ENCODE data around the gene OPCML. TPM values are rescaled to one million over a fixed set of nuclear protein-coding genes. Genes with fewer than 3 reads are reported as not detected.

The OPCML gene
- total RNA-seq, 1 donor from 2014 or later: not detected

DNA sequence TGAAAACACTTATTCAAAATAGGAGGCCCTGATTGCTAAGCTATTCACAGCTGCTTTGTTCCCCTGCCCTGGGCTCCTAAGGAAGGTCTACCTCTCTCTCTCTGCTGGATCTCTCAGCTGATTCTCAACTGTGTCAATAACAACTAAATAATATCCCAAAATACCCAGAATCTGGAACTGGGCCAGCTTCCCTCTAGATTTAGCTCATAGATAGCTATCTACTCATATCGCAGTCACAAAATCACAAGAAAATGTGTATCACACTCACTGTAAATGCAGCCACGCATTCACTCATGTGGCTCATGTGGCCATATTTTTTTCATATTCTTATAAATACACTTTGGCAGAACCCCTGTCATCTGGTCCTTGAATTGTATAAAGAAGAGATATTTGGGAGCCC, 555.1 kb downstream of the OPCML start:
- ATAC-seq (ENCODE audit: low read depth) (no peak), DNase-seq (no peak)
- ChIA-PET CTCF (interaction anchor here (1.0 kb wide), 1 partner anchor 13 kb away, joined by 3 read pairs; no protein-coding TSS in a partner anchor), POLR2A (no interaction called here)
- TF ChIP-seq, protein P1, sequence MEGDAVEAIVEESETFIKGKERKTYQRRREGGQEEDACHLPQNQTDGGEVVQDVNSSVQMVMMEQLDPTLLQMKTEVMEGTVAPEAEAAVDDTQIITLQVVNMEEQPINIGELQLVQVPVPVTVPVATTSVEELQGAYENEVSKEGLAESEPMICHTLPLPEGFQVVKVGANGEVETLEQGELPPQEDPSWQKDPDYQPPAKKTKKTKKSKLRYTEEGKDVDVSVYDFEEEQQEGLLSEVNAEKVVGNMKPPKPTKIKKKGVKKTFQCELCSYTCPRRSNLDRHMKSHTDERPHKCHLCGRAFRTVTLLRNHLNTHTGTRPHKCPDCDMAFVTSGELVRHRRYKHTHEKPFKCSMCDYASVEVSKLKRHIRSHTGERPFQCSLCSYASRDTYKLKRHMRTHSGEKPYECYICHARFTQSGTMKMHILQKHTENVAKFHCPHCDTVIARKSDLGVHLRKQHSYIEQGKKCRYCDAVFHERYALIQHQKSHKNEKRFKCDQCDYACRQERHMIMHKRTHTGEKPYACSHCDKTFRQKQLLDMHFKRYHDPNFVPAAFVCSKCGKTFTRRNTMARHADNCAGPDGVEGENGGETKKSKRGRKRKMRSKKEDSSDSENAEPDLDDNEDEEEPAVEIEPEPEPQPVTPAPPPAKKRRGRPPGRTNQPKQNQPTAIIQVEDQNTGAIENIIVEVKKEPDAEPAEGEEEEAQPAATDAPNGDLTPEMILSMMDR (IDR thresholded peaks at IDR 0.05): no peak
- intact Hi-C loops (cut with micrococcal nuclease): no loop called here
- H3K36me3 Mint-ChIP-seq (ENCODE audit: low read depth): no peaks in the 10 kb centered on the region
- no peak overlapping the region for H3K27ac Mint-ChIP-seq
- no peaks in the 10 kb centered on the region for H3K27me3 Mint-ChIP-seq
- no peak overlapping the region for H3K4me3 Mint-ChIP-seq
- H3K4me1 Mint-ChIP-seq: no peaks in the 10 kb centered on the region
- H3K9me3 Mint-ChIP-seq: no peaks in the 10 kb centered on the region

DNA sequence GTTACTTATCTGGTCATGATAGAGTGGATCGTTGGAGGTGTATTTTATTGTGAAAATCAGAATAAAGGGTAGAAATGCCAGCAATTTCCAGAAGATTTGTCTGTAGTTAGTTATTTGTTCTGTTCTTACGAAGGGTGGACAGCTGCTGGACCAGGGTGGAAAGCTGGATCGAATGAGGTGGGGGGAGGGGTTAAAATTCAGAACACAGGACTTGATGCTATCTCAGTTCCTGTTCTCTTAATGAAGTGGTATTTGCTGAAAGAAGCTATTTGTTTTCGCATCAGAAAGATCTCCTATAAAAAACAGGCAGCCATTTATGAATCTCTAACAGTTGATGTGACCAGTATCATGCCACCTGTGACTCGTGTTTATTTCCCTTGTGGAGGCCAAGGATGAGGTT, 556.2 kb downstream of the OPCML start:
- DNase-seq (no peak), ATAC-seq (ENCODE audit: low read depth) (no peak)
- Mint-ChIP-seq H3K36me3 (ENCODE audit: low read depth) (no peaks in the 10 kb centered on the region), H3K27me3 (no peaks in the 10 kb centered on the region), H3K9me3 (no peaks in the 10 kb centered on the region), H3K27ac (no peak overlapping the region), H3K4me1 (no peaks in the 10 kb centered on the region), H3K4me3 (no peak overlapping the region)
- ChIA-PET POLR2A (no interaction called here), CTCF (interaction anchor here (0.7 kb wide), 1 partner anchor 1512 kb away, joined by 3 read pairs; no protein-coding TSS in a partner anchor)
- intact Hi-C loops (cut with micrococcal nuclease): no loop called here
- TF ChIP-seq, protein P1 (IDR thresholded peaks at IDR 0.05): no peak

DNA sequence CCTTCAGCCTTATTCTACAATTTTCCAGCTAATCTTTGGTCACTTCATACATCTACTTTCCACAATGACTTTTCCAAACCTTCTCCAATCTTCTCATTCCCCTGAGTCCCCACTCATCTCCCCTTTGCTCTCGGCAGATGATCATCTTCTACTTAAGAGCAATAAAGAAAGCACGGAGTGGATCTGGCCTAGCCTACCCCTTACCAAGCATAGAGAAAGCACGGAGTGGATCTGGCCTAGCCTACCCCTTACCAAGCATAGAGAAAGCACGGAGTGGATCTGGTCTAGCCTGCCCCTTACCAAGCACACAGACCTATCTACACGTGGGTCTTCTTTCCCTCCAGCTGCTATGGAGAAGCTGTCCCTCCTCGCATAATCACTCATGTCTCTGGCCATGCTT, 558.6 kb downstream of the OPCML start:
- ChIA-PET CTCF (interaction anchor here (1.1 kb wide), 1 partner anchor 33 kb away, joined by 3 read pairs; no protein-coding TSS in a partner anchor), POLR2A (no interaction called here)
- DNase-seq (no peak), ATAC-seq (ENCODE audit: low read depth) (no peak)
- Mint-ChIP-seq H3K9me3 (no peaks in the 10 kb centered on the region), H3K27ac (no peak overlapping the region), H3K36me3 (ENCODE audit: low read depth) (no peaks in the 10 kb centered on the region), H3K4me1 (no peaks in the 10 kb centered on the region), H3K4me3 (no peak overlapping the region), H3K27me3 (no peaks in the 10 kb centered on the region)
- TF ChIP-seq, protein P1 (IDR thresholded peaks at IDR 0.05): no peak
- intact Hi-C loops (cut with micrococcal nuclease): no loop called here

DNA sequence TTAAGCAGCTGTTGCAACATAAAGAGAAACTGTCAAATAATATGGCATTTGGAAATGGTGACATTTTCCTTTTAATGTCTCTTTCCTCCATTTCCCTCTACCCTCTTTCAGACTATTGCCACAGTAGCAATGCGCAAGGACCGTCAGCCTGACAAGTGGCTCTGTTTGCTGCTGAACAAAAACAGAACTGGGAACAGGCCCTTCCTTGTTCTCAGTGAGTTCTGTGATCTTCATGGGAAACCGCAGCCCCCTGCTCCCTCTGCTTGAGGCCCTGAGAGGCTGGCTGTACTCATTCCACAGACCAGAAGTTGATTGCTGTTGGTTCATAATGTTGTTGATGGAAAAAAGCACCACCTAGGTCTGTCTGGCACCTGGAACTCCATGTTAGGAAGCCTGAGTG, 559.7 kb downstream of the OPCML start:
- Mint-ChIP-seq H3K9me3 (peaks cover 2% of the 10 kb centered on the region), H3K27me3 (no peaks in the 10 kb centered on the region), H3K4me3 (no peak overlapping the region), H3K4me1 (no peaks in the 10 kb centered on the region), H3K36me3 (ENCODE audit: low read depth) (no peaks in the 10 kb centered on the region), H3K27ac (no peak overlapping the region)
- ChIA-PET POLR2A (no interaction called here), CTCF (interaction anchor here (1.1 kb wide), 1 partner anchor 32 kb away, joined by 3 read pairs; no protein-coding TSS in a partner anchor)
- ATAC-seq (ENCODE audit: low read depth) (no peak), DNase-seq (no peak)
- TF ChIP-seq, protein P1 (IDR thresholded peaks at IDR 0.05): no peak
- intact Hi-C loops (cut with micrococcal nuclease): no loop called here

DNA sequence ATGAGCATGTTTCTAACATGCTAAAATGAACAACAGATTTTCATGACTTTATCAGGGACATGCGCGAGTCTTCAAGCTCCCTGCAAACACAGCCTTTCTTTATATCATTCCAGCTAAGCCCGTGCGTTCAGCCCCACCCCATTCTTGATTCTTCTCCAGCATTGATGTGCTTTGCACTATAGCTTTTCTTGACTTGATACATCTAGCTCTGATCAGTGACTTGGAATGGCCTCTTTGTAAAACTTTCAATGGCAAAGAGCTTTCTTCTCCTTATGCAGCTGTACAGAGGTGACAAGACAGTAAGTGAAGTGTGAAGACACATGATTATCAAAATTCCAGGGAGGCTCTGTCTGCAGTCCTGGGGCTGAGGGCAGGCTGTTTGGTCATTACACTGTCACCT, 561.0 kb downstream of the OPCML start:
- no peaks in the 10 kb centered on the region for H3K36me3 Mint-ChIP-seq (ENCODE audit: low read depth)
- DNase-seq (no peak), ATAC-seq (ENCODE audit: low read depth) (no peak)
- TF ChIP-seq, protein P1 (IDR thresholded peaks at IDR 0.05): no peak
- no peak overlapping the region for H3K4me3 Mint-ChIP-seq
- POLR2A ChIA-PET: no interaction called here
- peaks cover 2% of the 10 kb centered on the region for H3K9me3 Mint-ChIP-seq
- H3K27me3 Mint-ChIP-seq: no peaks in the 10 kb centered on the region
- intact Hi-C loops (cut with micrococcal nuclease): no loop called here
- CTCF ChIA-PET: no interaction called here
- H3K4me1 Mint-ChIP-seq: no peaks in the 10 kb centered on the region
- H3K27ac Mint-ChIP-seq: no peak overlapping the region

Data from activated B cell treated with CpG ODN at 0.5 μM for 24 hours (primary cell).